CD8-positive, alpha-beta memory T cell (primary cell): Measurements from ENCODE around the gene NTNG1. TPM values are rescaled to one million over a fixed set of nuclear protein-coding genes. Genes with fewer than 3 reads are reported as not detected.

ENCODE experiments used
- CTCF ChIA-PET: fragments of 350-600 bp; sonication (Branson Sonifier 250); formaldehyde crosslinking; loops from one replicate; lab custom pipeline; 2021; ENCODE audit warnings: antibody characterized with exemption; lab: Charles Lee
- POLR2A ChIA-PET: fragments of 350-600 bp; sonication (Branson Sonifier 250); formaldehyde crosslinking; loops from one replicate; lab custom pipeline; 2021; ENCODE audit warnings: antibody characterized with exemption; lab: Charles Lee
- DNase-seq, 5 donors: peaks; one replicate each; pipeline versions ENCODE4 v3.0.0 to v3.0.0-alpha.2; 2020 to 2022; ENCODE audit warnings: mixed read lengths in 1 of 5
- H3K27ac ChIP-seq: one replicate; pipeline ENCODE4 v1.7.0; 2013; ENCODE audit warnings: low read depth, mild to moderate bottlenecking, low read length, moderate library complexity
- H3K27me3 ChIP-seq: 2 replicates; pipeline ENCODE4 v1.7.0; 2013; ENCODE audit warnings: low read length, mild to moderate bottlenecking; ENCODE audit not compliant: insufficient read depth, poor library complexity, severe bottlenecking
- H3K36me3 ChIP-seq: 2 replicates; pipeline ENCODE4 v1.7.0; 2013; ENCODE audit warnings: mild to moderate bottlenecking, low read length, moderate library complexity; ENCODE audit not compliant: insufficient read depth
- H3K4me1 ChIP-seq: 2 replicates; pipeline ENCODE4 v1.7.0; 2013; ENCODE audit warnings: mild to moderate bottlenecking, low read length, moderate library complexity; ENCODE audit not compliant: insufficient read depth
- H3K4me3 ChIP-seq: 2 replicates; pipeline ENCODE4 v1.7.0; 2013; ENCODE audit warnings: mild to moderate bottlenecking, low read length
- H3K9me3 ChIP-seq: 2 replicates; pipeline ENCODE4 v1.7.0; 2013; ENCODE audit warnings: mild to moderate bottlenecking, low read length
- H3K27ac Mint-ChIP-seq, 8 donors: one replicate each; pipeline ENCODE4 v1.8.0; 2020 to 2021; ENCODE audit warnings: mixed read lengths in 8 of 8, mild to moderate bottlenecking in 6 of 8, inconsistent platforms in 3 of 8, moderate library complexity in 3 of 8
- H3K27me3 Mint-ChIP-seq, 2 donors: one replicate each; pipeline ENCODE4 v1.8.0; 2020 to 2021; ENCODE audit warnings: mixed read lengths in 2 of 2, mild to moderate bottlenecking in 1 of 2, moderate library complexity in 1 of 2
- H3K36me3 Mint-ChIP-seq, 3 donors: one replicate each; pipeline ENCODE4 v1.8.0; 2020 to 2021; ENCODE audit warnings: mixed read lengths in 3 of 3, inconsistent platforms in 1 of 3, mild to moderate bottlenecking in 1 of 3
- H3K4me1 Mint-ChIP-seq, 3 donors: one replicate each; pipeline ENCODE4 v1.8.0; 2020 to 2021; ENCODE audit warnings: mixed read lengths in 3 of 3, inconsistent platforms in 1 of 3, mild to moderate bottlenecking in 1 of 3
- H3K4me3 Mint-ChIP-seq, 7 donors: one replicate each; pipeline ENCODE4 v1.8.0; 2020 to 2021; ENCODE audit warnings: mixed read lengths in 7 of 7, mild to moderate bottlenecking in 6 of 7, moderate library complexity in 4 of 7, inconsistent platforms in 2 of 7
- H3K9me3 Mint-ChIP-seq, 5 donors: one replicate each; pipeline ENCODE4 v1.8.0; 2020 to 2022; ENCODE audit warnings: mixed read lengths in 5 of 5, mild to moderate bottlenecking in 3 of 5, moderate library complexity in 2 of 5, inconsistent platforms in 1 of 5
- polyA plus RNA-seq: library from polyadenylated mRNA; unstranded; fragments of 300-500 nt; fragmentation: Illumina TruSeq; gene quantifications from one replicate; pipeline ENCODE4 v1.2.3, GENCODE V29; 2021
- total RNA-seq, 2 experiments: library from RNA; stranded (reverse); gene quantifications; one replicate each; pipeline ENCODE4 v1.2.3, GENCODE V29; 2021

Gene NTNG1
- total and polyA plus RNA-seq, 3 experiments from 2014 or later = not detected

GRCh38 chr1:107273515-107273914, 132.7 kb downstream of the NTNG1 start:
- no peaks in the 10 kb centered on the region for H3K36me3 ChIP-seq

DNA sequence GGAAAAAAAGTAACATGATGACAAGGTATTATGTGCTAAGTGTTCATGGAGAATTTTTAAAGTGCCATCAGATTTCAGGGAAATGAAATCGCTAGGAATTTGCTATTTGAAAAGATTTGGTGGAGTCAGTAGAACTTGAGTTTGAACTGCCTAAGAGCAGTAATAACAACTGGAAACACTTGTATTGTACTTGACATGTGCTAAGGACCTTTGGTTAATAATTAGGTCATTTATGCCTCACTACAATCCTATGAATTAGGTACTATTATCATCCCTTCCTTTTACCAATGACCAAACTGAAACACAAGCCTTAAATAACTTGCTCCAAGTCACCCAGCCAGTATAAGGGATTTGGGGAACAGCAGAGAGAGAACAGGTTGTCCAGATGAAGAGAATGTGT, 133.4 kb downstream of the NTNG1 start:
- Histone ChIP-seq H3K4me1 (no peaks in the 10 kb centered on the region), H3K4me3 (no peak overlapping the region), H3K27ac (no peak overlapping the region), H3K27me3 (no peaks in the 10 kb centered on the region), H3K9me3 (no peaks in the 10 kb centered on the region), H3K36me3 (no peaks in the 10 kb centered on the region)
- Mint-ChIP-seq H3K4me1 (peaks cover 7 to 15% (median 7%) of the 10 kb centered on the region in 3 donors), H3K27me3 (peaks cover 0 to 8% of the 10 kb centered on the region in 2 donors), H3K9me3 (peaks cover 0 to 3% (median 0%) of the 10 kb centered on the region in 5 donors), H3K36me3 (no peaks in the 10 kb centered on the region), H3K27ac (no peak overlapping the region), H3K4me3 (peak overlapping the region in 1 of 7 donors; percentile 21)
- ChIA-PET POLR2A (no interaction called here), CTCF (no interaction called here)
- DNase-seq = no peak

More at GRCh38 chr1:107273515-107273914, 132.7 kb downstream of the NTNG1 start:
- DNase-seq = no peak
- Histone ChIP-seq H3K9me3 (no peaks in the 10 kb centered on the region), H3K4me3 (no peak overlapping the region), H3K27ac (no peak overlapping the region), H3K4me1 (no peaks in the 10 kb centered on the region), H3K27me3 (no peaks in the 10 kb centered on the region)
- ChIA-PET CTCF (no interaction called here), POLR2A (no interaction called here)
- Mint-ChIP-seq H3K4me3 (peak overlapping the region in 2 of 7 donors; percentile 4 to 21), H3K36me3 (no peaks in the 10 kb centered on the region), H3K27me3 (peaks cover 0 to 8% of the 10 kb centered on the region in 2 donors), H3K4me1 (peaks cover 7 to 15% (median 7%) of the 10 kb centered on the region in 3 donors), H3K9me3 (peaks cover 0 to 3% (median 0%) of the 10 kb centered on the region in 5 donors), H3K27ac (no peak overlapping the region)

GRCh38 chr1:107276247-107276646, 135.4 kb downstream of the NTNG1 start:
- no peak overlapping the region for H3K27ac Mint-ChIP-seq
- no peaks in the 10 kb centered on the region for H3K4me1 ChIP-seq
- H3K36me3 ChIP-seq = no peaks in the 10 kb centered on the region
- H3K27me3 ChIP-seq = no peaks in the 10 kb centered on the region
- no peak for DNase-seq
- peaks cover 0 to 3% (median 0%) of the 10 kb centered on the region in 5 donors for H3K9me3 Mint-ChIP-seq
- no peak overlapping the region for H3K27ac ChIP-seq
- peaks cover 7 to 15% (median 7%) of the 10 kb centered on the region in 3 donors for H3K4me1 Mint-ChIP-seq
- peaks cover 0 to 8% of the 10 kb centered on the region in 2 donors for H3K27me3 Mint-ChIP-seq
- ChIA-PET POLR2A (no interaction called here), CTCF (no interaction called here)
- no peaks in the 10 kb centered on the region for H3K36me3 Mint-ChIP-seq
- no peak overlapping the region for H3K4me3 ChIP-seq
- H3K9me3 ChIP-seq = no peaks in the 10 kb centered on the region
- H3K4me3 Mint-ChIP-seq = no peak overlapping the region

DNA sequence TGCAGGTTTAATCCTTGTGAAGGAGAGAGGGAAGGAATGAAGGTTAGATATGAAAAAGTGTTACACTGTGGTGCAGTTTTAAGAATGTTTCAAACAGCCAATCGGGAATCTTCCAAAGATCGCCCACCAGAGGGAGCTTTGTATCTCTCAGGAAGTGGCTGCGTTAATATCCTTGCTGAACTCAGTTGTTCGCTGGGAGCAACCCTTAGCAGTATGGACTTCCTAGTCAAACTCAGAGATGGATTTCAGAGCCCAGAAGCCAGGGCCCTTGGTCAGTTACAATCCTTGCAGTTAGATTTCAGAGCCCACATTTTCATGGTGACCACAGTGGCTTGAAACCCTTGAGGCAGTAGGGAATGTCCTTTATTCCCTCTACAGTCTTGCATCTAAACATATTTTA, 136.2 kb downstream of the NTNG1 start:
- no peak overlapping the region for H3K4me3 ChIP-seq
- Mint-ChIP-seq H3K4me1 (peaks cover 7 to 15% (median 7%) of the 10 kb centered on the region in 3 donors), H3K4me3 (no peak overlapping the region), H3K27ac (no peak overlapping the region), H3K27me3 (peaks cover 0 to 8% of the 10 kb centered on the region in 2 donors), H3K9me3 (peaks cover 0 to 3% (median 0%) of the 10 kb centered on the region in 5 donors), H3K36me3 (no peaks in the 10 kb centered on the region)
- H3K9me3 ChIP-seq = no peaks in the 10 kb centered on the region
- DNase-seq = no peak
- CTCF ChIA-PET = no interaction called here
- POLR2A ChIA-PET = no interaction called here
- H3K36me3 ChIP-seq = no peaks in the 10 kb centered on the region
- H3K4me1 ChIP-seq = no peaks in the 10 kb centered on the region
- H3K27ac ChIP-seq = no peak overlapping the region
- H3K27me3 ChIP-seq = no peaks in the 10 kb centered on the region

- no peak overlapping the region for H3K27ac Mint-ChIP-seq
- CTCF ChIA-PET = no interaction called here
Measured at GRCh38 chr1:107286125-107286524, 145.3 kb downstream of the NTNG1 start.

GRCh38 chr1:107291987-107292386, 151.1 kb downstream of the NTNG1 start:
- H3K36me3 Mint-ChIP-seq = no peaks in the 10 kb centered on the region
- H3K9me3 ChIP-seq = no peaks in the 10 kb centered on the region

More at GRCh38 chr1:107286125-107286524, 145.3 kb downstream of the NTNG1 start:
- no peaks in the 10 kb centered on the region for H3K4me1 ChIP-seq
- Mint-ChIP-seq H3K4me1 (no peaks in the 10 kb centered on the region), H3K9me3 (no peaks in the 10 kb centered on the region), H3K4me3 (no peak overlapping the region), H3K27me3 (no peaks in the 10 kb centered on the region), H3K36me3 (no peaks in the 10 kb centered on the region)
- POLR2A ChIA-PET = no interaction called here
- no peaks in the 10 kb centered on the region for H3K9me3 ChIP-seq
- no peaks in the 10 kb centered on the region for H3K36me3 ChIP-seq
- no peaks in the 10 kb centered on the region for H3K27me3 ChIP-seq
- H3K27ac ChIP-seq = no peak overlapping the region
- no peak overlapping the region for H3K4me3 ChIP-seq
- DNase-seq = no peak

GRCh38 chr1:107293901-107294613, 153.2 kb downstream of the NTNG1 start:
- Mint-ChIP-seq H3K9me3 (no peaks in the 10 kb centered on the region), H3K36me3 (no peaks in the 10 kb centered on the region), H3K27me3 (no peaks in the 10 kb centered on the region), H3K4me1 (no peaks in the 10 kb centered on the region), H3K27ac (no peak overlapping the region), H3K4me3 (no peak overlapping the region)
- ChIA-PET CTCF (no interaction called here), POLR2A (no interaction called here)
- Histone ChIP-seq H3K4me3 (no peak overlapping the region), H3K36me3 (no peaks in the 10 kb centered on the region), H3K4me1 (no peaks in the 10 kb centered on the region), H3K9me3 (no peaks in the 10 kb centered on the region), H3K27ac (no peak overlapping the region), H3K27me3 (no peaks in the 10 kb centered on the region)
- DNase-seq = no peak

More at GRCh38 chr1:107291987-107292386, 151.1 kb downstream of the NTNG1 start:
- POLR2A ChIA-PET = no interaction called here
- Histone ChIP-seq H3K4me3 (no peak overlapping the region), H3K27me3 (no peaks in the 10 kb centered on the region), H3K36me3 (no peaks in the 10 kb centered on the region), H3K27ac (no peak overlapping the region), H3K4me1 (no peaks in the 10 kb centered on the region)
- Mint-ChIP-seq H3K4me3 (no peak overlapping the region), H3K4me1 (no peaks in the 10 kb centered on the region), H3K27ac (no peak overlapping the region), H3K27me3 (no peaks in the 10 kb centered on the region), H3K9me3 (no peaks in the 10 kb centered on the region)
- CTCF ChIA-PET = no interaction called here
- DNase-seq = no peak

DNA sequence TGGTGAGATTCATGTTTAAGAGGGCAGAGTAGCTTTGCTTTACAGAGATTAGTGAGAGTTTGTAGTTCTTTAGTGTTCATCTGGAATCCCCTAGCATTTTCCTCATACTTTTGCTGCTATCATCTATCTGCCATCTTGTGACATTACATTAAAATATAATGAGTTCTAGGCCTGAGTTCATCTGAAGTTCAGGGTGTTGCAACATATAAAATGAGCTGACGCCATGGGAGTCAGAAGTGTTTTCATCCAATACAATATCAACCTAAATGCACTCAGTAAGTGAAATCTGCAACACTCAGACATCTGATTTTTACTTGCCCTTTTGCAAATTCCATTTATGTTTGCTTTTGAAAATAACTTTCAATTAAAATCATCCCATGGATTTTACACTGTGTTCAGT, 153.8 kb downstream of the NTNG1 start:
- Mint-ChIP-seq H3K27ac (no peak overlapping the region), H3K4me1 (no peaks in the 10 kb centered on the region), H3K4me3 (no peak overlapping the region), H3K9me3 (no peaks in the 10 kb centered on the region), H3K36me3 (no peaks in the 10 kb centered on the region), H3K27me3 (no peaks in the 10 kb centered on the region)
- H3K36me3 ChIP-seq = no peaks in the 10 kb centered on the region
- H3K4me3 ChIP-seq = no peak overlapping the region
- no peak overlapping the region for H3K27ac ChIP-seq
- ChIA-PET POLR2A (no interaction called here), CTCF (no interaction called here)
- H3K9me3 ChIP-seq = no peaks in the 10 kb centered on the region
- no peaks in the 10 kb centered on the region for H3K27me3 ChIP-seq
- H3K4me1 ChIP-seq = no peaks in the 10 kb centered on the region
- DNase-seq = no peak
